ENCODE data around the gene BRPF1. TPM values are rescaled to one million over a fixed set of nuclear protein-coding genes. Genes with fewer than 3 reads are reported as not detected.

The BRPF1 gene
- total RNA-seq, 1 donor from 2014 or later, result 12.1 TPM

DNA sequence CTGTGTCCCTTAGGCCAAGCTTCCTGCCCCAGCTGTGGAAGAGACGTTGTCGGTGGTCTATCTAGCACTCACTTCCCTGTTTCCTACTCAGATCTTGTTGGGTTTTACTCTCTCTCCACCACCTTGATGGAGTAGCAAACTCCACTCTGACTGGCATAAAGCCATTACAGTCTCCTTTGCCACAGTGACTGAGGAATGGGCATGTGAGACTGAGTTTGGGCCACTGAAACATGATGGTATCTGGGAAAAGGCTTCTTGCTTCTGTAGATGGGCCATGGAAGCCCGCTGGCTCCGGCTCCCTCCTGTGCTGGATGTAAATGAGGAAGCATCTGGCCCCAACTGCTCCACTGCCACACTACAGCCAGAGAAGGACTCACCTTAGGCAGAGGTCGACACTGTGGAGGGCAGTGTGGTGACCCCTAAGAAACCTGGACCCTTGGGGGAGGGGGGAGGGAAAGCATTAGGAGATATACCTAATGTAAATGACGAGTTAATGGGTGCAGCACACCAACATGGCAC, 47.6 kb downstream of the BRPF1 start:
- no peaks in the 10 kb centered on the region for H3K4me1 Mint-ChIP-seq
- no peaks in the 10 kb centered on the region for H3K27me3 Mint-ChIP-seq (ENCODE audit: insufficient read depth, low read depth)
- TF ChIP-seq EZH2 (IDR thresholded peaks at IDR 0.05), result no peak
- TF ChIP-seq EZH2phosphoT487 (IDR thresholded peaks at IDR 0.05), result no peak
- TF ChIP-seq CTCF (IDR thresholded peaks at IDR 0.05), result no peak
- Histone ChIP-seq H3K4me2 (no peak overlapping the region), H4K20me1 (ENCODE audit: low read depth) (no peaks in the 10 kb centered on the region), H3K79me2 (ENCODE audit: low read depth) (no peaks in the 10 kb centered on the region), H3K36me3 (peaks cover 6% of the 10 kb centered on the region), H3K27ac (no peak overlapping the region), H3K4me1 (no peaks in the 10 kb centered on the region), H3F3A (ENCODE audit: low read depth) (peaks cover 4% of the 10 kb centered on the region), H3K9me3 (ENCODE audit: low read depth) (no peaks in the 10 kb centered on the region), H3K4me3 (no peak overlapping the region), H3K27me3 (no peaks in the 10 kb centered on the region), H2AFZ (replicated peaks) (no peak overlapping the region), H3K9ac (no peak overlapping the region)
- DNase-seq (ENCODE audit: low spot score), result no peak
- peaks cover 10% of the 10 kb centered on the region for H3K36me3 Mint-ChIP-seq
- no peaks in the 10 kb centered on the region for H3K9me3 Mint-ChIP-seq
- no peak overlapping the region for H3K4me3 Mint-ChIP-seq
- H3K27ac Mint-ChIP-seq, result no peak overlapping the region

DNA sequence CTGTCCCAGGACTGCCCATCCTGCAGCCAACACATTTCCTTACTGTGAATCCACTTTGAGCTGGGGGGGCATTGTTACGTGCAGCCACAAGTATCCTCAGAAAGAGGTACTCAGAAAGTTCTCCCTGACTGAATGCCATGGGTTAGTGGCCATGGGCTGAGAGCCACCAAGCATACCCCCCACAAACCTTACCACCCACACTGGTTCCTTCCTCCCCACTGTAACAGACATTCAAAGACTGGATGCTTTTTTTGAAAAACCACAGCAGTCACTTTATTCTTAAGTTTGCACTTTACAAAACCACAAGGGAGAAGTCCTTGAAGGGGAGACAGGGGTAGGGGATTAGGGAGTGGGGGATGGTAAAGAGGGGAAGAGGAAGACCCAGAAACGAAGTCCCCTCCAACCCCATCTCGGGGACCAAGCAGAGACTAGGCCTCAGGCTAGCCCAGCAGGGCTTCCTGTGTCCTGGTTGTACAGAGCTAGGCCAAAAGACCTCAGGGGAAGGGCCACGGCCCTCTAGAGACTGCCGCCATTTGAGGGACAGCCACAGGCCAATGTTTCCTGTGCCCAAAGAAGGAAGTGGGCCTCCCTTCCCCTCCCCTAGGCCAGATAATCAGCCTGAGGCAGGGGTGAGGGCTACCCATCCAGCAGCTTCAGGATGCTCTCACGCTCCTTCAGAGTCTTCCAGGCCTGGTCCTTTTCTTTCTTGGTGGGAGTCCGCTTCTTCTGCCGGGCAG, 48.4 kb downstream of the BRPF1 start:
- Histone ChIP-seq H2AFZ (replicated peaks) (no peak overlapping the region), H3K4me1 (no peaks in the 10 kb centered on the region), H3K79me2 (ENCODE audit: low read depth) (no peaks in the 10 kb centered on the region), H4K20me1 (ENCODE audit: low read depth) (no peaks in the 10 kb centered on the region), H3K27ac (no peak overlapping the region), H3K9me3 (ENCODE audit: low read depth) (no peaks in the 10 kb centered on the region), H3K27me3 (no peaks in the 10 kb centered on the region), H3K9ac (no peak overlapping the region), H3F3A (ENCODE audit: low read depth) (peaks cover 4% of the 10 kb centered on the region), H3K36me3 (peaks cover 6% of the 10 kb centered on the region), H3K4me3 (no peak overlapping the region), H3K4me2 (no peak overlapping the region)
- Mint-ChIP-seq H3K36me3 (peaks cover 10% of the 10 kb centered on the region), H3K4me3 (no peak overlapping the region), H3K27ac (no peak overlapping the region), H3K9me3 (no peaks in the 10 kb centered on the region), H3K4me1 (no peaks in the 10 kb centered on the region), H3K27me3 (ENCODE audit: insufficient read depth, low read depth) (no peaks in the 10 kb centered on the region)
- no peak for TF ChIP-seq EZH2 (IDR thresholded peaks at IDR 0.05)
- DNase-seq (ENCODE audit: low spot score), result no peak

DNA sequence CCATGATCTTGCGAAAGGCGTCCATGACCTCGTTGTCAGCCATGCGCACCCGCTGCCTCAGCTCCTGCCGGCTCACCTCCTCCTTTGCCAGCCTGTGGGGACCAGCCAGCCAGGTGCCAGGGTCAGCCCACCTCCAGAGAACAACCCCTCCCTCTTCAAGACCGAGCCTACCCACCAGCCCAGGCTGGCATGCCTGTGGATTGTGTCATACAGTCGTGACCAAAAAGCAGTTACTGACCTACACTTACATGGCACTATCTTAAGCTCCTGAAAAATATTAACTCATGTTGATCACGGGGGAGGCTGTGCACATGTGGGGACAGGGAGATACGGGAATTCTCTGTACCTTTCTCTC, 48.9 kb downstream of the BRPF1 start:
- H3K4me3 ChIP-seq, result no peak overlapping the region
- H3K9ac ChIP-seq, result no peak overlapping the region
- DNase-seq (ENCODE audit: low spot score), result no peak
- H2AFZ ChIP-seq (replicated peaks), result no peak overlapping the region
- no peak overlapping the region for H3K4me2 ChIP-seq
- H3K9me3 ChIP-seq (ENCODE audit: low read depth), result no peaks in the 10 kb centered on the region
- Mint-ChIP-seq H3K4me3 (no peak overlapping the region), H3K36me3 (peaks cover 13% of the 10 kb centered on the region), H3K27ac (no peak overlapping the region), H3K27me3 (ENCODE audit: insufficient read depth, low read depth) (no peaks in the 10 kb centered on the region), H3K9me3 (no peaks in the 10 kb centered on the region), H3K4me1 (no peaks in the 10 kb centered on the region)
- peaks cover 4% of the 10 kb centered on the region for H3F3A ChIP-seq (ENCODE audit: low read depth)
- H3K27ac ChIP-seq, result no peak overlapping the region
- no peaks in the 10 kb centered on the region for H3K79me2 ChIP-seq (ENCODE audit: low read depth)
- H4K20me1 ChIP-seq (ENCODE audit: low read depth), result no peaks in the 10 kb centered on the region
- H3K36me3 ChIP-seq, result peaks cover 6% of the 10 kb centered on the region
- TF ChIP-seq EZH2phosphoT487 (IDR thresholded peaks at IDR 0.05), result no peak
- TF ChIP-seq CTCF (IDR thresholded peaks at IDR 0.05), result no peak
- no peaks in the 10 kb centered on the region for H3K27me3 ChIP-seq
- H3K4me1 ChIP-seq, result no peaks in the 10 kb centered on the region

DNA sequence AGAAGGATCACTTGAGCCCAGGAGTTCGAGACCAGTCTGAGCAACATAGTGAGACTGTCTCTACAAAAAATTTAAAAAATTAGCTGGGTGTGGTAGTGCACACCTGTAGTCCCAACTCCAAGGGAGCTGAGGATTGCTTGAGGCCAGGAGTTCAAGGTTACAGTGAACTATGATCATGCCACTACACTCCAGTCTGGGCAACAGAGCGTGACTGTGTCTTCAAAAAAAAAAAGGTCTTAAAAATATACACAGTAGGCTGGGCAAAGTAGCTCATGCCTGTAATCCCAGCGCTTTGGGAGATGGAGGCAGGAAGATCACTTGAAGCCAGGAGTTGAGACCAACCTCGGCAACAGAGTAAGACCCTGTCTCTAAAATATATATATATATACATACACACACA, 49.4 kb downstream of the BRPF1 start:
- Histone ChIP-seq H2AFZ (replicated peaks) (no peak overlapping the region), H3K9ac (no peak overlapping the region), H3K4me3 (no peak overlapping the region), H3K9me3 (ENCODE audit: low read depth) (no peaks in the 10 kb centered on the region), H3F3A (ENCODE audit: low read depth) (peaks cover 4% of the 10 kb centered on the region), H3K4me1 (no peaks in the 10 kb centered on the region), H3K79me2 (ENCODE audit: low read depth) (no peaks in the 10 kb centered on the region), H4K20me1 (ENCODE audit: low read depth) (no peaks in the 10 kb centered on the region), H3K27me3 (no peaks in the 10 kb centered on the region), H3K4me2 (no peak overlapping the region), H3K27ac (no peak overlapping the region), H3K36me3 (peaks cover 6% of the 10 kb centered on the region)
- DNase-seq (ENCODE audit: low spot score), result no peak
- Mint-ChIP-seq H3K27me3 (ENCODE audit: insufficient read depth, low read depth) (no peaks in the 10 kb centered on the region), H3K4me1 (no peaks in the 10 kb centered on the region), H3K9me3 (no peaks in the 10 kb centered on the region), H3K27ac (no peak overlapping the region), H3K36me3 (peaks cover 16% of the 10 kb centered on the region), H3K4me3 (no peak overlapping the region)
- TF ChIP-seq EZH2phosphoT487 (IDR thresholded peaks at IDR 0.05), result no peak
- no peak for TF ChIP-seq CTCF (IDR thresholded peaks at IDR 0.05)
- TF ChIP-seq EZH2 (IDR thresholded peaks at IDR 0.05), result no peak
